GM23338 (cell line): Measurements from ENCODE around the gene RPS17. TPM values are rescaled to one million over a fixed set of nuclear protein-coding genes. Genes with fewer than 3 reads are reported as not detected.

Experiments used
- ATAC-seq: fragments of 200-7000 bp; cut with Tn5 transposase; 3 replicates; pipeline ENCODE4 v1.9.1; 2020
- DNase-seq: peaks from one replicate; pipeline ENCODE4 v3.0.0-alpha.2; 2015; ENCODE audit warnings: low spot score
- H2AFZ ChIP-seq: fragments of 200-600 bp; sonication (generic); 2 replicates; pipeline ENCODE4 v1.8.0; 2016; ENCODE audit warnings: antibody characterized with exemption, mild to moderate bottlenecking, moderate library complexity
- H3F3A ChIP-seq: fragments of 200-600 bp; sonication (generic); replicated peaks from 2 replicates; pipeline ENCODE4 v1.8.0; 2017; ENCODE audit warnings: antibody characterized with exemption, mixed run types, low read depth
- H3K27ac ChIP-seq: fragments of 200-600 bp; sonication (generic); 2 replicates; pipeline ENCODE4 v1.6.1; 2016; ENCODE audit warnings: low read depth
- H3K27me3 ChIP-seq: fragments of 200-600 bp; sonication (generic); 2 replicates; pipeline ENCODE4 v1.8.0; 2016; ENCODE audit warnings: mild to moderate bottlenecking, mixed run types, moderate library complexity; ENCODE audit not compliant: insufficient read depth
- H3K36me3 ChIP-seq: fragments of 200-600 bp; sonication (generic); 2 replicates; pipeline ENCODE4 v1.8.0; 2016; ENCODE audit warnings: mild to moderate bottlenecking; ENCODE audit not compliant: insufficient read depth
- H3K4me1 ChIP-seq: fragments of 200-600 bp; sonication (generic); 2 replicates; pipeline ENCODE4 v1.8.0; 2016; ENCODE audit warnings: mild to moderate bottlenecking, moderate library complexity; ENCODE audit not compliant: insufficient read depth
- H3K4me2 ChIP-seq: fragments of 200-600 bp; sonication (generic); 2 replicates; pipeline ENCODE4 v1.7.1; 2017; ENCODE audit warnings: mixed run types
- H3K4me3 ChIP-seq: fragments of 200-600 bp; sonication (generic); 2 replicates; pipeline ENCODE4 v1.6.1; 2016; ENCODE audit warnings: mixed run types
- H3K79me2 ChIP-seq: fragments of 200-600 bp; sonication (generic); replicated peaks from 2 replicates; pipeline ENCODE4 v1.8.0; 2017; ENCODE audit warnings: mild to moderate bottlenecking; ENCODE audit not compliant: insufficient read depth
- H3K9me2 ChIP-seq: fragments of 200-600 bp; sonication (generic); 2 replicates; pipeline ENCODE4 v1.8.0; 2017; ENCODE audit not compliant: insufficient read depth
- H4K20me1 ChIP-seq: fragments of 200-600 bp; sonication (generic); replicated peaks from 2 replicates; pipeline ENCODE4 v1.8.0; 2017; ENCODE audit warnings: mild to moderate bottlenecking; ENCODE audit not compliant: insufficient read depth
- H3K27ac Mint-ChIP-seq: 2 replicates; pipeline ENCODE4 v1.8.0; 2020; ENCODE audit warnings: inconsistent platforms, mild to moderate bottlenecking, moderate library complexity, mixed read lengths
- H3K27me3 Mint-ChIP-seq: 3 replicates; pipeline ENCODE4 v1.8.0; 2022; ENCODE audit warnings: low read depth, mild to moderate bottlenecking, moderate library complexity, mixed read lengths, inconsistent platforms; ENCODE audit not compliant: insufficient read depth, poor library complexity
- H3K36me3 Mint-ChIP-seq: 3 replicates; pipeline ENCODE4 v1.8.0; 2021; ENCODE audit warnings: low read depth, mild to moderate bottlenecking, inconsistent platforms, moderate library complexity, mixed read lengths
- H3K4me1 Mint-ChIP-seq: 3 replicates; pipeline ENCODE4 v1.8.0; 2020; ENCODE audit warnings: mild to moderate bottlenecking, inconsistent platforms, mixed read lengths
- H3K4me3 Mint-ChIP-seq: 3 replicates; pipeline ENCODE4 v1.8.0; 2021; ENCODE audit warnings: moderate library complexity, mild to moderate bottlenecking, inconsistent platforms, mixed read lengths
- H3K9me3 Mint-ChIP-seq: 3 replicates; pipeline ENCODE4 v1.8.0; 2020; ENCODE audit warnings: moderate library complexity, mild to moderate bottlenecking, inconsistent platforms, mixed read lengths
- CREB1 ChIP-seq: fragments of 250-450 bp; sonication (Bioruptor Pico); IDR thresholded peaks from 2 replicates; pipeline ENCODE4 v1.5.0; 2020; ENCODE audit warnings: low read depth, mild to moderate bottlenecking, moderate library complexity
- EZH2 ChIP-seq: fragments of 200-600 bp; sonication (generic); IDR thresholded peaks from one replicate; pipeline ENCODE4 v1.8.0; 2017; ENCODE audit warnings: antibody characterized with exemption, mild to moderate bottlenecking, low read depth; ENCODE audit not compliant: unreplicated experiment
- EZH2phosphoT487 ChIP-seq: fragments of 200-600 bp; sonication (generic); IDR thresholded peaks from one replicate; pipeline ENCODE4 v1.8.1; 2018; ENCODE audit warnings: antibody characterized with exemption; ENCODE audit not compliant: unreplicated experiment
- JUNB ChIP-seq: IDR thresholded peaks from one replicate; pipeline ENCODE4 v1.6.1; 2016; ENCODE audit warnings: antibody characterized with exemption; ENCODE audit not compliant: unreplicated experiment
- NANOG ChIP-seq: IDR thresholded peaks from 2 replicates; pipeline ENCODE4 v1.6.1; 2016; ENCODE audit warnings: antibody characterized with exemption, borderline replicate concordance
- POLR2AphosphoS5 ChIP-seq: IDR thresholded peaks from 2 replicates; pipeline ENCODE4 v1.6.1; 2016; ENCODE audit warnings: antibody characterized with exemption, low read depth
- STAT1 ChIP-seq: IDR thresholded peaks from one replicate; pipeline ENCODE4 v1.6.1; 2016; ENCODE audit warnings: antibody characterized with exemption; ENCODE audit not compliant: unreplicated experiment
- ZNF114 ChIP-seq: fragments of 250-450 bp; sonication (Bioruptor Pico); IDR thresholded peaks from 2 replicates; pipeline ENCODE4 v1.5.0; 2020; ENCODE audit warnings: mild to moderate bottlenecking, moderate library complexity
- ZNF331 ChIP-seq: fragments of 250-450 bp; sonication (Bioruptor Pico); IDR thresholded peaks from 2 replicates; pipeline ENCODE4 v1.5.0; 2020; ENCODE audit warnings: low read depth, mild to moderate bottlenecking, moderate library complexity
- polyA plus RNA-seq: library from polyadenylated mRNA; unstranded; fragments of >200 nt; fragmentation: Nextera tagmentation; extraction: Ambion mirVana; gene quantifications from 2 replicates; pipeline ENCODE4 v1.2.1, GENCODE V29; 2016
- total RNA-seq: library from RNA; depleted of rRNA; stranded (reverse); fragments of >200 nt; shearing (Covaris generic); gene quantifications from 2 replicates; pipeline ENCODE4 v1.2.3, GENCODE V29; 2014
- TF ChIP-seq, protein P1 (sequence below): fragments of 250-450 bp; sonication (Bioruptor Pico); IDR thresholded peaks from 2 replicates; pipeline ENCODE4 v1.5.0; 2020; ENCODE audit warnings: mild to moderate bottlenecking, moderate library complexity
- TF ChIP-seq, protein P2 (sequence below), 2 experiments: fragments of 200-600 bp in 1 of 2; sonication (generic) in 1 of 2; conservative IDR thresholded peaks; 2 replicates each; pipeline versions ENCODE4 v1.5.1 to v1.6.1; 2016 to 2017; ENCODE audit warnings: antibody characterized with exemption in 2 of 2, low read depth in 2 of 2, mild to moderate bottlenecking in 2 of 2, moderate library complexity in 1 of 2
- TF ChIP-seq, protein P3 (sequence below): IDR thresholded peaks from 2 replicates; pipeline ENCODE4 v1.6.1; 2016; ENCODE audit warnings: antibody characterized with exemption
- TF ChIP-seq, protein P4 (sequence below): IDR thresholded peaks from one replicate; pipeline ENCODE4 v1.6.1; 2018; ENCODE audit warnings: antibody characterized with exemption; ENCODE audit not compliant: unreplicated experiment

The RPS17 gene
- total and polyA plus RNA-seq, 2 experiments from 2014 or later, result 1,741 to 1,928 TPM

DNA sequence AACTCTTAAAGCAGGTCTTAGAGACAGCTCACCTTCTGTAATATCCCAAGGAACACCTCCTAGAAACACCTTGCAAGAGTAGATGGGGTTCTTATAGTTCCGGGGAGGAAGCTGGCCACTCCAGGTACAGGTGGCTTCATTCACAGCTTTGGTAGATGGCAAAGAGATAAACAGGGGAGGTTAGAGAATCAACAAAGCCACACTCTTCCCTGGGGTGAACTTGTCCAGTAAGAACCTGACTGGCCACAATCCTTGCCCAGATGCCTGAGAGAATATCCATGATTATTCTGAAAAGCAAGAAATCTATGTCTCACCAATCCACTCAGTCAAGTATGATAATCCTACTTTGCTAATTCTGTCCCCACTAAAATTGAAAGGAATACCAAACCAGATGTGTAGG is 13.6 kb upstream of the RPS17 start:
- H3K27me3 ChIP-seq, result no peaks in the 10 kb centered on the region
- TF ChIP-seq, protein P1, sequence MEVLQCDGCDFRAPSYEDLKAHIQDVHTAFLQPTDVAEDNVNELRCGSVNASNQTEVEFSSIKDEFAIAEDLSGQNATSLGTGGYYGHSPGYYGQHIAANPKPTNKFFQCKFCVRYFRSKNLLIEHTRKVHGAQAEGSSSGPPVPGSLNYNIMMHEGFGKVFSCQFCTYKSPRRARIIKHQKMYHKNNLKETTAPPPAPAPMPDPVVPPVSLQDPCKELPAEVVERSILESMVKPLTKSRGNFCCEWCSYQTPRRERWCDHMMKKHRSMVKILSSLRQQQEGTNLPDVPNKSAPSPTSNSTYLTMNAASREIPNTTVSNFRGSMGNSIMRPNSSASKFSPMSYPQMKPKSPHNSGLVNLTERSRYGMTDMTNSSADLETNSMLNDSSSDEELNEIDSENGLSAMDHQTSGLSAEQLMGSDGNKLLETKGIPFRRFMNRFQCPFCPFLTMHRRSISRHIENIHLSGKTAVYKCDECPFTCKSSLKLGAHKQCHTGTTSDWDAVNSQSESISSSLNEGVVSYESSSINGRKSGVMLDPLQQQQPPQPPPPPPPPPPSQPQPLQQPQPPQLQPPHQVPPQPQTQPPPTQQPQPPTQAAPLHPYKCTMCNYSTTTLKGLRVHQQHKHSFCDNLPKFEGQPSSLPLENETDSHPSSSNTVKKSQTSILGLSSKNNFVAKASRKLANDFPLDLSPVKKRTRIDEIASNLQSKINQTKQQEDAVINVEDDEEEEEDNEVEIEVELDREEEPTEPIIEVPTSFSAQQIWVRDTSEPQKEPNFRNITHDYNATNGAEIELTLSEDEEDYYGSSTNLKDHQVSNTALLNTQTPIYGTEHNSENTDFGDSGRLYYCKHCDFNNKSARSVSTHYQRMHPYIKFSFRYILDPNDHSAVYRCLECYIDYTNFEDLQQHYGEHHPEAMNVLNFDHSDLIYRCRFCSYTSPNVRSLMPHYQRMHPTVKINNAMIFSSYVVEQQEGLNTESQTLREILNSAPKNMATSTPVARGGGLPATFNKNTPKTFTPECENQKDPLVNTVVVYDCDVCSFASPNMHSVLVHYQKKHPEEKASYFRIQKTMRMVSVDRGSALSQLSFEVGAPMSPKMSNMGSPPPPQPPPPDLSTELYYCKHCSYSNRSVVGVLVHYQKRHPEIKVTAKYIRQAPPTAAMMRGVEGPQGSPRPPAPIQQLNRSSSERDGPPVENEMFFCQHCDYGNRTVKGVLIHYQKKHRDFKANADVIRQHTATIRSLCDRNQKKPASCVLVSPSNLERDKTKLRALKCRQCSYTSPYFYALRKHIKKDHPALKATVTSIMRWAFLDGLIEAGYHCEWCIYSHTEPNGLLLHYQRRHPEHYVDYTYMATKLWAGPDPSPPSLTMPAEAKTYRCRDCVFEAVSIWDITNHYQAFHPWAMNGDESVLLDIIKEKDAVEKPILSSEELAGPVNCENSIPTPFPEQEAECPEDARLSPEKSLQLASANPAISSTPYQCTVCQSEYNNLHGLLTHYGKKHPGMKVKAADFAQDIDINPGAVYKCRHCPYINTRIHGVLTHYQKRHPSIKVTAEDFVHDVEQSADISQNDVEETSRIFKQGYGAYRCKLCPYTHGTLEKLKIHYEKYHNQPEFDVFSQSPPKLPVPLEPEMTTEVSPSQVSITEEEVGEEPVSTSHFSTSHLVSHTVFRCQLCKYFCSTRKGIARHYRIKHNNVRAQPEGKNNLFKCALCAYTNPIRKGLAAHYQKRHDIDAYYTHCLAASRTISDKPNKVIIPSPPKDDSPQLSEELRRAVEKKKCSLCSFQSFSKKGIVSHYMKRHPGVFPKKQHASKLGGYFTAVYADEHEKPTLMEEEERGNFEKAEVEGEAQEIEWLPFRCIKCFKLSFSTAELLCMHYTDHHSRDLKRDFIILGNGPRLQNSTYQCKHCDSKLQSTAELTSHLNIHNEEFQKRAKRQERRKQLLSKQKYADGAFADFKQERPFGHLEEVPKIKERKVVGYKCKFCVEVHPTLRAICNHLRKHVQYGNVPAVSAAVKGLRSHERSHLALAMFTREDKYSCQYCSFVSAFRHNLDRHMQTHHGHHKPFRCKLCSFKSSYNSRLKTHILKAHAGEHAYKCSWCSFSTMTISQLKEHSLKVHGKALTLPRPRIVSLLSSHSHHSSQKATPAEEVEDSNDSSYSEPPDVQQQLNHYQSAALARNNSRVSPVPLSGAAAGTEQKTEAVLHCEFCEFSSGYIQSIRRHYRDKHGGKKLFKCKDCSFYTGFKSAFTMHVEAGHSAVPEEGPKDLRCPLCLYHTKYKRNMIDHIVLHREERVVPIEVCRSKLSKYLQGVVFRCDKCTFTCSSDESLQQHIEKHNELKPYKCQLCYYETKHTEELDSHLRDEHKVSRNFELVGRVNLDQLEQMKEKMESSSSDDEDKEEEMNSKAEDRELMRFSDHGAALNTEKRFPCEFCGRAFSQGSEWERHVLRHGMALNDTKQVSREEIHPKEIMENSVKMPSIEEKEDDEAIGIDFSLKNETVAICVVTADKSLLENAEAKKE, result no peak
- TF ChIP-seq CREB1, result no peak
- TF ChIP-seq POLR2AphosphoS5, result no peak
- no peak for TF ChIP-seq STAT1
- TF ChIP-seq, protein P2, sequence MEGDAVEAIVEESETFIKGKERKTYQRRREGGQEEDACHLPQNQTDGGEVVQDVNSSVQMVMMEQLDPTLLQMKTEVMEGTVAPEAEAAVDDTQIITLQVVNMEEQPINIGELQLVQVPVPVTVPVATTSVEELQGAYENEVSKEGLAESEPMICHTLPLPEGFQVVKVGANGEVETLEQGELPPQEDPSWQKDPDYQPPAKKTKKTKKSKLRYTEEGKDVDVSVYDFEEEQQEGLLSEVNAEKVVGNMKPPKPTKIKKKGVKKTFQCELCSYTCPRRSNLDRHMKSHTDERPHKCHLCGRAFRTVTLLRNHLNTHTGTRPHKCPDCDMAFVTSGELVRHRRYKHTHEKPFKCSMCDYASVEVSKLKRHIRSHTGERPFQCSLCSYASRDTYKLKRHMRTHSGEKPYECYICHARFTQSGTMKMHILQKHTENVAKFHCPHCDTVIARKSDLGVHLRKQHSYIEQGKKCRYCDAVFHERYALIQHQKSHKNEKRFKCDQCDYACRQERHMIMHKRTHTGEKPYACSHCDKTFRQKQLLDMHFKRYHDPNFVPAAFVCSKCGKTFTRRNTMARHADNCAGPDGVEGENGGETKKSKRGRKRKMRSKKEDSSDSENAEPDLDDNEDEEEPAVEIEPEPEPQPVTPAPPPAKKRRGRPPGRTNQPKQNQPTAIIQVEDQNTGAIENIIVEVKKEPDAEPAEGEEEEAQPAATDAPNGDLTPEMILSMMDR (conservative IDR thresholded peaks at IDR 0.05; ENCODE audit: low read depth in 2 of 2), result no peak
- TF ChIP-seq ZNF114, result no peak
- TF ChIP-seq EZH2, result no peak
- no peak for TF ChIP-seq NANOG
- TF ChIP-seq, protein P3, sequence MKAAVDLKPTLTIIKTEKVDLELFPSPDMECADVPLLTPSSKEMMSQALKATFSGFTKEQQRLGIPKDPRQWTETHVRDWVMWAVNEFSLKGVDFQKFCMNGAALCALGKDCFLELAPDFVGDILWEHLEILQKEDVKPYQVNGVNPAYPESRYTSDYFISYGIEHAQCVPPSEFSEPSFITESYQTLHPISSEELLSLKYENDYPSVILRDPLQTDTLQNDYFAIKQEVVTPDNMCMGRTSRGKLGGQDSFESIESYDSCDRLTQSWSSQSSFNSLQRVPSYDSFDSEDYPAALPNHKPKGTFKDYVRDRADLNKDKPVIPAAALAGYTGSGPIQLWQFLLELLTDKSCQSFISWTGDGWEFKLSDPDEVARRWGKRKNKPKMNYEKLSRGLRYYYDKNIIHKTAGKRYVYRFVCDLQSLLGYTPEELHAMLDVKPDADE, result no peak
- TF ChIP-seq, protein P4, sequence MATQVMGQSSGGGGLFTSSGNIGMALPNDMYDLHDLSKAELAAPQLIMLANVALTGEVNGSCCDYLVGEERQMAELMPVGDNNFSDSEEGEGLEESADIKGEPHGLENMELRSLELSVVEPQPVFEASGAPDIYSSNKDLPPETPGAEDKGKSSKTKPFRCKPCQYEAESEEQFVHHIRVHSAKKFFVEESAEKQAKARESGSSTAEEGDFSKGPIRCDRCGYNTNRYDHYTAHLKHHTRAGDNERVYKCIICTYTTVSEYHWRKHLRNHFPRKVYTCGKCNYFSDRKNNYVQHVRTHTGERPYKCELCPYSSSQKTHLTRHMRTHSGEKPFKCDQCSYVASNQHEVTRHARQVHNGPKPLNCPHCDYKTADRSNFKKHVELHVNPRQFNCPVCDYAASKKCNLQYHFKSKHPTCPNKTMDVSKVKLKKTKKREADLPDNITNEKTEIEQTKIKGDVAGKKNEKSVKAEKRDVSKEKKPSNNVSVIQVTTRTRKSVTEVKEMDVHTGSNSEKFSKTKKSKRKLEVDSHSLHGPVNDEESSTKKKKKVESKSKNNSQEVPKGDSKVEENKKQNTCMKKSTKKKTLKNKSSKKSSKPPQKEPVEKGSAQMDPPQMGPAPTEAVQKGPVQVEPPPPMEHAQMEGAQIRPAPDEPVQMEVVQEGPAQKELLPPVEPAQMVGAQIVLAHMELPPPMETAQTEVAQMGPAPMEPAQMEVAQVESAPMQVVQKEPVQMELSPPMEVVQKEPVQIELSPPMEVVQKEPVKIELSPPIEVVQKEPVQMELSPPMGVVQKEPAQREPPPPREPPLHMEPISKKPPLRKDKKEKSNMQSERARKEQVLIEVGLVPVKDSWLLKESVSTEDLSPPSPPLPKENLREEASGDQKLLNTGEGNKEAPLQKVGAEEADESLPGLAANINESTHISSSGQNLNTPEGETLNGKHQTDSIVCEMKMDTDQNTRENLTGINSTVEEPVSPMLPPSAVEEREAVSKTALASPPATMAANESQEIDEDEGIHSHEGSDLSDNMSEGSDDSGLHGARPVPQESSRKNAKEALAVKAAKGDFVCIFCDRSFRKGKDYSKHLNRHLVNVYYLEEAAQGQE, result no peak
- TF ChIP-seq ZNF331 (CRISPR knock-in tag), result no peak
- TF ChIP-seq JUNB, result no peak
- no peak for TF ChIP-seq EZH2phosphoT487
- Mint-ChIP-seq H3K27me3 (no peaks in the 10 kb centered on the region), H3K36me3 (no peaks in the 10 kb centered on the region), H3K4me3 (no peak overlapping the region), H3K4me1 (peaks cover 16% of the 10 kb centered on the region), H3K27ac (no peak overlapping the region), H3K9me3 (no peaks in the 10 kb centered on the region)
- H3F3A ChIP-seq, result no peaks in the 10 kb centered on the region
- ATAC-seq (no peak), DNase-seq (no peak)
- H3K36me3 ChIP-seq, result no peaks in the 10 kb centered on the region
- H3K4me2 ChIP-seq, result no peak overlapping the region
- H3K79me2 ChIP-seq, result no peaks in the 10 kb centered on the region
- no peak overlapping the region for H2AFZ ChIP-seq
- H3K9me2 ChIP-seq, result no peaks in the 10 kb centered on the region; the same call in 1 of the 2 replicates
- H3K27ac ChIP-seq, result no peak overlapping the region
- no peaks in the 10 kb centered on the region for H4K20me1 ChIP-seq
- no peak overlapping the region for H3K4me3 ChIP-seq
- no peaks in the 10 kb centered on the region for H3K4me1 ChIP-seq
